Amniotic stem cell (primary cell): Measurements from ENCODE around the gene TENT4B.
"Not testable (repeated sequence)": the region's sequence is repeated elsewhere in the genome, so short reads cannot be mapped to it uniquely, and the experiment has no call there.

Experiments
- DNase-seq: peaks from one replicate; lab custom pipeline; 2025; lab: John Stamatoyannopoulos, UW

TENT4B gene

GRCh38 chr16:50152807-50153595 is at the start of gene TENT4B:
Gene TENT4B (plus strand): TSS chr16:50153306. CDS start chr16:50153622, 316 bp downstream.
- peak; percentile 55 for DNase-seq

GRCh38 chr16:50103764-50104163 is 49.3 kb upstream of the TENT4B start:
- no peak for DNase-seq

- DNase-seq = no peak
Observed at GRCh38 chr16:50114357-50115129, 38.6 kb upstream of the TENT4B start.

GRCh38 chr16:50120711-50121110 is 32.4 kb upstream of the TENT4B start:
- no peak for DNase-seq

GRCh38 chr16:50121278-50121677 is 31.8 kb upstream of the TENT4B start:
- DNase-seq = no peak

- DNase-seq = no peak
Observed at GRCh38 chr16:50121721-50122445, 31.2 kb upstream of the TENT4B start.

GRCh38 chr16:50123417-50123816 is 29.7 kb upstream of the TENT4B start:
- DNase-seq = no peak

- DNase-seq = no peak
Observed at GRCh38 chr16:50124769-50125168, 28.3 kb upstream of the TENT4B start.

- DNase-seq = no peak
Observed at GRCh38 chr16:50126183-50126582, 26.9 kb upstream of the TENT4B start.

GRCh38 chr16:50132571-50132970 is 20.5 kb upstream of the TENT4B start:
- DNase-seq = not testable (repeated sequence)

- DNase-seq = no peak
Observed at GRCh38 chr16:50133214-50133613, 19.9 kb upstream of the TENT4B start.

- DNase-seq = no peak
Observed at GRCh38 chr16:50136399-50136798, 16.7 kb upstream of the TENT4B start.

- no peak for DNase-seq
Observed at GRCh38 chr16:50137268-50137667, 15.8 kb upstream of the TENT4B start.

- DNase-seq = no peak
Observed at GRCh38 chr16:50139580-50139979, 13.5 kb upstream of the TENT4B start.

- no peak for DNase-seq
Observed at GRCh38 chr16:50144211-50144610, 8.9 kb upstream of the TENT4B start.

- DNase-seq = no peak
Observed at GRCh38 chr16:50146479-50147435, 6.3 kb upstream of the TENT4B start.

- DNase-seq = no peak
Observed at GRCh38 chr16:50151322-50151721, 1.8 kb upstream of the TENT4B start.

- no peak for DNase-seq
Observed at GRCh38 chr16:50151756-50152155, 1.4 kb upstream of the TENT4B start.

- DNase-seq = no peak
Observed at GRCh38 chr16:50152351-50152806, 727 bp upstream of the TENT4B start.

- DNase-seq = no peak
Observed at GRCh38 chr16:50153596-50154419, 702 bp downstream of the TENT4B start.
